HepG2 (cell line): ENCODE results near the gene FBN3. TPM values are rescaled to one million over a fixed set of nuclear protein-coding genes. Genes with fewer than 3 reads are reported as not detected.

Experiments
- ATAC-seq: fragments of 200-7000 bp; cut with Tn5 transposase; 3 replicates; pipeline ENCODE4 v1.9.1; 2020; ENCODE audit warnings: mild to moderate bottlenecking, moderate library complexity
- BruUV-seq: library from RNA; stranded (reverse); fragments of 400-500 nt; replicated peaks from 2 replicates; lab custom pipeline; 2021; lab: Mats Ljungman, UMichigan
- CTCF ChIA-PET: fragments of 300-600 bp; formaldehyde crosslinking; extraction: SDS; loops from one replicate; lab custom pipeline; 2021; ENCODE audit warnings: low total read pairs, inconsistent platforms, low intra/inter-chr PET ratio; lab: Yijun Ruan, JAX
- POLR2A ChIA-PET: fragments of 350-600 bp; sonication (Branson Sonifier 250); formaldehyde crosslinking; loops from one replicate; lab custom pipeline; 2020; ENCODE audit warnings: antibody characterized with exemption, inconsistent platforms; lab: Yijun Ruan, JAX
- DNase-seq: peaks from one replicate; pipeline ENCODE4 v3.0.0-alpha.2; 2015; ENCODE audit warnings: low spot score
- FAIRE-seq: peaks from 3 replicates; lab custom pipeline; 2011; peaks lifted over from hg19 to GRCh38; lab: Jason Lieb, UNC
- H2AFZ ChIP-seq: one replicate; pipeline ENCODE4 v1.6.1; 2011; ENCODE audit warnings: low read length, inconsistent platforms
- H3K27ac ChIP-seq: fragments of 300-600 bp; 3 replicates; pipeline ENCODE4 v1.8.0; 2011; ENCODE audit warnings: mixed run types, mild to moderate bottlenecking, mixed read lengths, low read length, inconsistent platforms; ENCODE audit not compliant: insufficient read depth; ENCODE audit errors: extremely low read length
- H3K27me3 ChIP-seq, 2 experiments: fragments of 200-600 bp in 1 of 2; 2 replicates in 1 of 2; 3 replicates in 1 of 2; pipeline versions ENCODE4 v1.6.0 to v1.8.0; 2011; ENCODE audit warnings: low read length in 2 of 2, mild to moderate bottlenecking in 2 of 2, moderate library complexity in 2 of 2, inconsistent platforms in 1 of 2; ENCODE audit not compliant: insufficient read depth in 2 of 2, control insufficient read depth in 1 of 2
- H3K36me3 ChIP-seq, 2 experiments: fragments of 200-600 bp in 1 of 2; replicated peaks in 1 of 2; 2 replicates in 1 of 2; 3 replicates in 1 of 2; pipeline versions ENCODE4 v1.5.1 to v1.8.0; 2011; ENCODE audit warnings: low read length in 2 of 2, inconsistent platforms in 1 of 2; ENCODE audit not compliant: insufficient read depth in 2 of 2, control insufficient read depth in 1 of 2
- H3K4me1 ChIP-seq: 2 replicates; pipeline ENCODE4 v1.5.1; 2012; ENCODE audit warnings: low read length, inconsistent platforms; ENCODE audit not compliant: insufficient read depth
- H3K4me2 ChIP-seq: 2 replicates; pipeline ENCODE4 v1.6.0; 2011; ENCODE audit warnings: low read depth, low read length, inconsistent platforms
- H3K4me3 ChIP-seq, 3 experiments: fragments of 200-600 bp in 1 of 3; sonication (generic), shearing (Covaris generic) in 1 of 3; replicated peaks in 1 of 3; 2 replicates each; pipeline ENCODE4 v1.5.1; 2011 to 2016; ENCODE audit warnings: low read length in 3 of 3, inconsistent platforms in 2 of 3, low read depth in 2 of 3, mild to moderate bottlenecking in 2 of 3, control low read depth in 1 of 3, mixed read lengths in 1 of 3; ENCODE audit not compliant: insufficient read depth in 1 of 3
- H3K79me2 ChIP-seq: one replicate; pipeline ENCODE4 v1.6.1; 2011; ENCODE audit warnings: low read length, inconsistent platforms; ENCODE audit not compliant: insufficient read depth
- H3K9ac ChIP-seq: 2 replicates; pipeline ENCODE4 v1.6.0; 2011; ENCODE audit warnings: mild to moderate bottlenecking, low read depth, low read length, inconsistent platforms; ENCODE audit not compliant: insufficient read depth
- H3K9me3 ChIP-seq: 2 replicates; pipeline ENCODE4 v1.5.1; 2012; ENCODE audit warnings: mild to moderate bottlenecking, low read length
- H4K20me1 ChIP-seq: 2 replicates; pipeline ENCODE4 v1.6.0; 2011; ENCODE audit warnings: inconsistent platforms, mild to moderate bottlenecking, low read length, moderate library complexity; ENCODE audit not compliant: insufficient read depth
- FLYWCH1 ChIP-seq: sonication (generic); formaldehyde crosslinking; IDR thresholded peaks from 2 replicates; pipeline ENCODE4 v1.8.1; 2023; ENCODE audit warnings: mild to moderate bottlenecking, missing genetic modification reagents
- HNF4A ChIP-seq: sonication (generic); formaldehyde crosslinking; IDR thresholded peaks from 2 replicates; pipeline ENCODE4 v1.4.0; 2020; ENCODE audit warnings: missing genetic modification reagents
- HNF4G ChIP-seq, 2 experiments: sonication (generic) in 1 of 2; formaldehyde crosslinking in 1 of 2; IDR thresholded peaks; 2 replicates each; pipeline versions ENCODE4 v1.4.0 to v1.6.1; 2011 to 2020; ENCODE audit warnings: borderline replicate concordance in 2 of 2, low read depth in 2 of 2, mild to moderate bottlenecking in 2 of 2, low read length in 1 of 2, missing genetic modification reagents in 1 of 2, moderate library complexity in 1 of 2
- TAF15 ChIP-seq: fragments of 200-400 bp; formaldehyde crosslinking; IDR thresholded peaks from one replicate; pipeline ENCODE4 v1.6.1; 2018; ENCODE audit warnings: mild to moderate bottlenecking, low read depth, low read length; ENCODE audit not compliant: poor library complexity, severe bottlenecking
- THYN1 ChIP-seq: sonication (generic); formaldehyde crosslinking; IDR thresholded peaks from 2 replicates; pipeline ENCODE4 v1.8.1; 2023; ENCODE audit warnings: low read depth, mild to moderate bottlenecking, moderate library complexity, missing genetic modification reagents, borderline replicate concordance
- ZFP90 ChIP-seq: sonication (generic); formaldehyde crosslinking; IDR thresholded peaks from 2 replicates; pipeline ENCODE4 v1.8.0; 2022; ENCODE audit warnings: missing genetic modification reagents, mild to moderate bottlenecking, inconsistent platforms, borderline replicate concordance
- ZNF263 ChIP-seq: sonication (generic); formaldehyde crosslinking; IDR thresholded peaks from 2 replicates; pipeline ENCODE4 v1.4.0; 2020; ENCODE audit warnings: missing genetic modification reagents
- WGBS: methylation state at CpG from one replicate; pipeline ENCODE4 v1.1.6; 2017; ENCODE audit warnings: low lambda C conversion rate; 5-methylcytosine and 5-hydroxymethylcytosine counted together
- in situ Hi-C: cut with HindIII; loops from 2 replicates; pipeline ENCODE4 v1.10.0; 2017; ENCODE audit warnings: low pct_unique_long_range_greater_than_20kb; ENCODE audit not compliant: extremely low pct_ligation_motif_present
- intact Hi-C: fragments of 100-400 bp; cut with micrococcal nuclease; formaldehyde crosslinking; loops from one replicate; pipeline ENCODE4 v1.10.0; 2022; ENCODE audit not compliant: unreplicated experiment
- polyA plus RNA-seq, 8 experiments: library from polyadenylated mRNA; depleted of rRNA in 3 of 8; stranded (reverse) in 7 of 8; unstranded in 1 of 8; fragments of >200 nt; fragmentation: Illumina TruSeq in 4 of 8; extraction: Trizol in 4 of 8; gene quantifications; 2 replicates each; pipeline versions ENCODE4 v1.2.1 to v1.2.3, GENCODE V29; 2011 to 2016; ENCODE audit warnings: low read depth in 4 of 8, missing spikeins in 1 of 8, mixed read lengths in 1 of 8; ENCODE audit not compliant: insufficient read depth in 1 of 8
- total RNA-seq, 5 experiments: library from RNA; depleted of rRNA; stranded (reverse); fragments of >200 nt; fragmentation: Illumina TruSeq; extraction: Trizol; gene quantifications; 2 replicates each; pipeline ENCODE4 v1.2.3, GENCODE V29; 2016; ENCODE audit warnings: low read depth in 1 of 5
- TF ChIP-seq, protein P1 (sequence below): sonication (generic); formaldehyde crosslinking; IDR thresholded peaks from 2 replicates; pipeline ENCODE4 v1.4.0; 2020; ENCODE audit warnings: missing genetic modification reagents
- TF ChIP-seq, protein P2 (sequence below): sonication (generic); formaldehyde crosslinking; IDR thresholded peaks from 2 replicates; pipeline ENCODE4 v1.4.0; 2020; ENCODE audit warnings: missing genetic modification reagents
- TF ChIP-seq, protein P3 (sequence below): IDR thresholded peaks from 2 replicates; pipeline ENCODE4 v1.6.1; 2016; ENCODE audit warnings: low read depth, control low read depth
- TF ChIP-seq, protein P4 (sequence below): sonication (generic); formaldehyde crosslinking; IDR thresholded peaks from 2 replicates; pipeline ENCODE4 v1.5.1; 2020; ENCODE audit warnings: mild to moderate bottlenecking, missing genetic modification reagents, moderate library complexity

FBN3 gene
- total and polyA plus RNA-seq, 2 of the 13 experiments (the other 11 are each of a cell fraction or from before 2014, with no cell fraction given): 0.20 to 1.3 TPM

DNA sequence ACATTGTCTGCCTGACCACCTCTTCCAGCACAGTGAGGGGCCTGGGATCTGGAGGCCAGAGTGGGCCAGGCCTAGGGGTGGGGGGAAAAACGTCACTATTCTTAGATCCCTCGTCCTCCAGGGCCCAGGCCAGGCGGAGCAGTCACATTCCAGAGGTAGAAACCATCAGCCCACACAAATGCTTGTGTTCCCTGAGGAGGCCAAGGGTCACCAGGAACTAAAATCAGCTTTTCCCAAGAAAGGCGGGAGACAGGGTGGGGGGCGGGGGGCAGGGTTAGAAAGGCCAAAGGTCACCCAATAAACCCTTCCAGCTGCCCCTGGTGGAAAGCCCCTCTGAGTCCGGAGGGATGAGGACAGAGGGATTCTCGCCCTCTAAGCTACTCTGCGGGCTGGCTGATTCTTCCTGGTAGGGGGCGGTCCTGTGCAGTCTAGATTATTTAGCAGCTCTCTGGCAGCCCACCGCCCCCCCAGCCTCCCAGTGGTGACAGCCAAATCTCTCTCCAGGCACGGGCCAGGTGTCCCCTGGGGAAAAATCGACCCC is 120.4 kb downstream of the FBN3 start:
- FAIRE-seq (peak; percentile 23), ATAC-seq (peak; percentile 71), DNase-seq (no peak)
- H3K4me2 ChIP-seq: peak overlapping the region; percentile 72
- 0% methylated on average over 2 of the region's 12 CpGs for WGBS
- no peaks in the 10 kb centered on the region for H3K36me3 ChIP-seq
- H3K4me1 ChIP-seq: peaks cover 47% of the 10 kb centered on the region
- no peaks in the 10 kb centered on the region; a peak in 3 of 5 replicates for H3K27me3 ChIP-seq
- 0 out of 2 replicates have a peak overlapping the region, but pooled peaks have one; percentile 8 for H3K9ac ChIP-seq
- BruUV-seq: no TSS peak
- intact Hi-C loops (no loop called here), in situ Hi-C loops (no loop called here)
- peak overlapping the region in 1 of 3 experiments; percentile 25; a peak in 2 of 6 replicates for H3K4me3 ChIP-seq
- no peaks in the 10 kb centered on the region for H3K79me2 ChIP-seq
- ChIA-PET POLR2A (no interaction called here), CTCF (no interaction called here)
- no peaks in the 10 kb centered on the region for H3K9me3 ChIP-seq
- no peak overlapping the region for H3K27ac ChIP-seq
- H4K20me1 ChIP-seq: no peaks in the 10 kb centered on the region
- H2AFZ ChIP-seq: no peak overlapping the region
- TF ChIP-seq ZNF263 (CRISPR knock-in tag) (0 out of 2 replicates have a peak, but pooled peaks have one; percentile 11), ZFP90 (CRISPR knock-in tag) (no peak), TAF15 (no peak), HNF4A (CRISPR knock-in tag) (0 out of 2 replicates have a peak, but pooled peaks have one; percentile 5), THYN1 (no peak), FLYWCH1 (CRISPR knock-in tag) (no peak), HNF4G (IDR thresholded peaks at IDR 0.05; ENCODE audit: borderline replicate concordance, low read depth, low read length) (peak; percentile 18; the same call in 1 of the 2 replicates), HNF4G (CRISPR knock-in tag; IDR thresholded peaks at IDR 0.05; ENCODE audit: borderline replicate concordance, low read depth) (no peak)
- TF ChIP-seq, protein P1, sequence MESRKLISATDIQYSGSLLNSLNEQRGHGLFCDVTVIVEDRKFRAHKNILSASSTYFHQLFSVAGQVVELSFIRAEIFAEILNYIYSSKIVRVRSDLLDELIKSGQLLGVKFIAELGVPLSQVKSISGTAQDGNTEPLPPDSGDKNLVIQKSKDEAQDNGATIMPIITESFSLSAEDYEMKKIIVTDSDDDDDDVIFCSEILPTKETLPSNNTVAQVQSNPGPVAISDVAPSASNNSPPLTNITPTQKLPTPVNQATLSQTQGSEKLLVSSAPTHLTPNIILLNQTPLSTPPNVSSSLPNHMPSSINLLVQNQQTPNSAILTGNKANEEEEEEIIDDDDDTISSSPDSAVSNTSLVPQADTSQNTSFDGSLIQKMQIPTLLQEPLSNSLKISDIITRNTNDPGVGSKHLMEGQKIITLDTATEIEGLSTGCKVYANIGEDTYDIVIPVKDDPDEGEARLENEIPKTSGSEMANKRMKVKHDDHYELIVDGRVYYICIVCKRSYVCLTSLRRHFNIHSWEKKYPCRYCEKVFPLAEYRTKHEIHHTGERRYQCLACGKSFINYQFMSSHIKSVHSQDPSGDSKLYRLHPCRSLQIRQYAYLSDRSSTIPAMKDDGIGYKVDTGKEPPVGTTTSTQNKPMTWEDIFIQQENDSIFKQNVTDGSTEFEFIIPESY (CRISPR knock-in tag): no peak
- TF ChIP-seq, protein P2, sequence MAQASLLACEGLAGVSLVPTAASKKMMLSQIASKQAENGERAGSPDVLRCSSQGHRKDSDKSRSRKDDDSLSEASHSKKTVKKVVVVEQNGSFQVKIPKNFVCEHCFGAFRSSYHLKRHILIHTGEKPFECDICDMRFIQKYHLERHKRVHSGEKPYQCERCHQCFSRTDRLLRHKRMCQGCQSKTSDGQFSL (CRISPR knock-in tag): 0 out of 2 replicates have a peak, but pooled peaks have one; percentile 53
- TF ChIP-seq, protein P3, sequence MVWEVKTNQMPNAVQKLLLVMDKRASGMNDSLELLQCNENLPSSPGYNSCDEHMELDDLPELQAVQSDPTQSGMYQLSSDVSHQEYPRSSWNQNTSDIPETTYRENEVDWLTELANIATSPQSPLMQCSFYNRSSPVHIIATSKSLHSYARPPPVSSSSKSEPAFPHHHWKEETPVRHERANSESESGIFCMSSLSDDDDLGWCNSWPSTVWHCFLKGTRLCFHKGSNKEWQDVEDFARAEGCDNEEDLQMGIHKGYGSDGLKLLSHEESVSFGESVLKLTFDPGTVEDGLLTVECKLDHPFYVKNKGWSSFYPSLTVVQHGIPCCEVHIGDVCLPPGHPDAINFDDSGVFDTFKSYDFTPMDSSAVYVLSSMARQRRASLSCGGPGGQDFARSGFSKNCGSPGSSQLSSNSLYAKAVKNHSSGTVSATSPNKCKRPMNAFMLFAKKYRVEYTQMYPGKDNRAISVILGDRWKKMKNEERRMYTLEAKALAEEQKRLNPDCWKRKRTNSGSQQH: no peak
- TF ChIP-seq, protein P4, sequence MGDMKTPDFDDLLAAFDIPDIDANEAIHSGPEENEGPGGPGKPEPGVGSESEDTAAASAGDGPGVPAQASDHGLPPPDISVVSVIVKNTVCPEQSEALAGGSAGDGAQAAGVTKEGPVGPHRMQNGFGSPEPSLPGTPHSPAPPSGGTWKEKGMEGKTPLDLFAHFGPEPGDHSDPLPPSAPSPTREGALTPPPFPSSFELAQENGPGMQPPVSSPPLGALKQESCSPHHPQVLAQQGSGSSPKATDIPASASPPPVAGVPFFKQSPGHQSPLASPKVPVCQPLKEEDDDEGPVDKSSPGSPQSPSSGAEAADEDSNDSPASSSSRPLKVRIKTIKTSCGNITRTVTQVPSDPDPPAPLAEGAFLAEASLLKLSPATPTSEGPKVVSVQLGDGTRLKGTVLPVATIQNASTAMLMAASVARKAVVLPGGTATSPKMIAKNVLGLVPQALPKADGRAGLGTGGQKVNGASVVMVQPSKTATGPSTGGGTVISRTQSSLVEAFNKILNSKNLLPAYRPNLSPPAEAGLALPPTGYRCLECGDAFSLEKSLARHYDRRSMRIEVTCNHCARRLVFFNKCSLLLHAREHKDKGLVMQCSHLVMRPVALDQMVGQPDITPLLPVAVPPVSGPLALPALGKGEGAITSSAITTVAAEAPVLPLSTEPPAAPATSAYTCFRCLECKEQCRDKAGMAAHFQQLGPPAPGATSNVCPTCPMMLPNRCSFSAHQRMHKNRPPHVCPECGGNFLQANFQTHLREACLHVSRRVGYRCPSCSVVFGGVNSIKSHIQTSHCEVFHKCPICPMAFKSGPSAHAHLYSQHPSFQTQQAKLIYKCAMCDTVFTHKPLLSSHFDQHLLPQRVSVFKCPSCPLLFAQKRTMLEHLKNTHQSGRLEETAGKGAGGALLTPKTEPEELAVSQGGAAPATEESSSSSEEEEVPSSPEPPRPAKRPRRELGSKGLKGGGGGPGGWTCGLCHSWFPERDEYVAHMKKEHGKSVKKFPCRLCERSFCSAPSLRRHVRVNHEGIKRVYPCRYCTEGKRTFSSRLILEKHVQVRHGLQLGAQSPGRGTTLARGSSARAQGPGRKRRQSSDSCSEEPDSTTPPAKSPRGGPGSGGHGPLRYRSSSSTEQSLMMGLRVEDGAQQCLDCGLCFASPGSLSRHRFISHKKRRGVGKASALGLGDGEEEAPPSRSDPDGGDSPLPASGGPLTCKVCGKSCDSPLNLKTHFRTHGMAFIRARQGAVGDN (CRISPR knock-in tag): peak; percentile 31; the same call in 1 of the 2 replicates
